Measurements from ENCODE around the gene ZNF423.

DNA sequence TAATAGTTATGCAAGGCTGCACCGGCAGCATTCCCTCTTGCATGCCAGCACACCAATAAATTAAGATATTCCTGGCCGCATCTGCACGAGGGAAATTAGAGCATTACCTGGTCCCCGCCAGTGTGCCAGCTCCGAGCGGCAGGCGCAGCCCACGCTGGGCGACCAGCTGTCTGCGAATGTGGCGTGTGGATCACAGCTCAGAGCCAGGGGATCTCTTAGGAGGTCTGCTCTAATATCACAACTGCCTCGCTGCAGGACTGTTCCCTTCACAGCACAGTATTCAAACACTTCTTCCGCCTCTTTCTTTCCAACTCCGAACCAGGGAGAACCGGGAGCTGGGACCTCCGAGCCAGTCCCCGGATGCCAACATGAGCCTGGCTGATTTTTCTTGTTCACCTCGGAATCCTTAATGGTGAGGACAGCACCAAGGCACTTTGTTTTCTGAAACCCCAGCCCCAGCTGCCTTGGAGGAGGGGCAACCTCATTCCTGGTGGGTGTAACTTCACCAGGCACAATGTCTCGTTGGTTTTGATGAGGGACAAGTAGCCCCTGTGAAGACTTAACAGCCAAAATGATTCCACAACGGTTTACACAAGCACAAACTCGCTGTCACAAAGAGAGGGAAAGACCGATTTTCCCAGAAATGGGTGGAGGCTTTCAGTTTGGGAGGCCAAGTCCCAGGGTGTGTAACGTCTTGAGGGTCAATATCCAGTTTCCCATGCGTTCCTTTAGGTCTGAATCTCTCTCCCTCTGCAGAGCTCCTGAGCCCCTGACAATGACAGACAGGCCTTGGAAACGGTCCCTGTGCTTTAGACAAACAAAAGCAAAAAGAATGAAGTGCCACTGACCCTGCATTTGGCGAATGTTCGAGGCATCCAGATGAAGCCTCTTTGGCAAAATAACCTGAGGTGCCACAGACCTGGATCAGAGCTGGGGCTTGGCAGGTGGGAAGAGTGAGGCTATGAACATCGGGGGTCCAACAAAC is 269.2 kb downstream of the ZNF423 start:
- TF ChIP-seq, protein P1, sequence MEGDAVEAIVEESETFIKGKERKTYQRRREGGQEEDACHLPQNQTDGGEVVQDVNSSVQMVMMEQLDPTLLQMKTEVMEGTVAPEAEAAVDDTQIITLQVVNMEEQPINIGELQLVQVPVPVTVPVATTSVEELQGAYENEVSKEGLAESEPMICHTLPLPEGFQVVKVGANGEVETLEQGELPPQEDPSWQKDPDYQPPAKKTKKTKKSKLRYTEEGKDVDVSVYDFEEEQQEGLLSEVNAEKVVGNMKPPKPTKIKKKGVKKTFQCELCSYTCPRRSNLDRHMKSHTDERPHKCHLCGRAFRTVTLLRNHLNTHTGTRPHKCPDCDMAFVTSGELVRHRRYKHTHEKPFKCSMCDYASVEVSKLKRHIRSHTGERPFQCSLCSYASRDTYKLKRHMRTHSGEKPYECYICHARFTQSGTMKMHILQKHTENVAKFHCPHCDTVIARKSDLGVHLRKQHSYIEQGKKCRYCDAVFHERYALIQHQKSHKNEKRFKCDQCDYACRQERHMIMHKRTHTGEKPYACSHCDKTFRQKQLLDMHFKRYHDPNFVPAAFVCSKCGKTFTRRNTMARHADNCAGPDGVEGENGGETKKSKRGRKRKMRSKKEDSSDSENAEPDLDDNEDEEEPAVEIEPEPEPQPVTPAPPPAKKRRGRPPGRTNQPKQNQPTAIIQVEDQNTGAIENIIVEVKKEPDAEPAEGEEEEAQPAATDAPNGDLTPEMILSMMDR (IDR thresholded peaks at IDR 0.05) = no peak
- TF ChIP-seq POLR2A (IDR thresholded peaks at IDR 0.05) (no peak), POLR2AphosphoS5 (IDR thresholded peaks at IDR 0.05) (no peak)
